LNCAP (cell line): ENCODE results near the gene AMN.

Experiments
- CTCF ChIP-seq: fragments of 450-650 bp; IDR thresholded peaks from 2 replicates; pipeline ENCODE4 v1.5.1; 2017; ENCODE audit warnings: mild to moderate bottlenecking

AMN gene

GRCh38 chr14:102955636-102956408, 33.4 kb downstream of the AMN start:
- TF ChIP-seq CTCF, result no peak

GRCh38 chr14:102957222-102957621, 34.8 kb downstream of the AMN start:
- TF ChIP-seq CTCF, result no peak

- TF ChIP-seq CTCF, result no peak
Measured at GRCh38 chr14:102958461-102958860, 36.0 kb downstream of the AMN start.

GRCh38 chr14:102962111-102962627, 39.7 kb downstream of the AMN start:
- no peak for TF ChIP-seq CTCF

GRCh38 chr14:102964152-102964730, 41.8 kb downstream of the AMN start:
- no peak for TF ChIP-seq CTCF

GRCh38 chr14:102965282-102965681, 42.8 kb downstream of the AMN start:
- no peak for TF ChIP-seq CTCF

GRCh38 chr14:102965971-102966655, 43.6 kb downstream of the AMN start:
- TF ChIP-seq CTCF, result no peak
